ENCODE data around the gene AHR.

Gene AHR

GRCh38 chr7:17302575-17303142, 4.2 kb downstream of the AHR start:
- no peak for DNase-seq (ENCODE audit: low spot score)

- DNase-seq (ENCODE audit: low spot score) = no peak
Measured at GRCh38 chr7:17304926-17305325, 6.5 kb downstream of the AHR start.

GRCh38 chr7:17305387-17306171, 7.1 kb downstream of the AHR start:
- no peak for DNase-seq (ENCODE audit: low spot score)

GRCh38 chr7:17307000-17307399, 8.5 kb downstream of the AHR start:
- no peak for DNase-seq (ENCODE audit: low spot score)

GRCh38 chr7:17307558-17307957, 9.1 kb downstream of the AHR start:
- DNase-seq (ENCODE audit: low spot score) = no peak

GRCh38 chr7:17307969-17308648, 9.7 kb downstream of the AHR start:
- DNase-seq (ENCODE audit: low spot score) = no peak

- DNase-seq (ENCODE audit: low spot score) = no peak
Measured at GRCh38 chr7:17311194-17311593, 12.7 kb downstream of the AHR start.

- no peak for DNase-seq (ENCODE audit: low spot score)
Measured at GRCh38 chr7:17311952-17312351, 13.5 kb downstream of the AHR start.

GRCh38 chr7:17312641-17313040, 14.2 kb downstream of the AHR start:
- DNase-seq (ENCODE audit: low spot score) = no peak

- DNase-seq (ENCODE audit: low spot score) = no peak
Measured at GRCh38 chr7:17313194-17313593, 14.7 kb downstream of the AHR start.

- no peak for DNase-seq (ENCODE audit: low spot score)
Measured at GRCh38 chr7:17315974-17316373, 17.5 kb downstream of the AHR start.

- no peak for DNase-seq (ENCODE audit: low spot score)
Measured at GRCh38 chr7:17318146-17318545, 19.7 kb downstream of the AHR start.

- no peak for DNase-seq (ENCODE audit: low spot score)
Measured at GRCh38 chr7:17319164-17320101, 21.0 kb downstream of the AHR start.

- DNase-seq (ENCODE audit: low spot score) = no peak
Measured at GRCh38 chr7:17320102-17320497, 21.6 kb downstream of the AHR start.

GRCh38 chr7:17320657-17321056, 22.2 kb downstream of the AHR start:
- DNase-seq (ENCODE audit: low spot score) = no peak

GRCh38 chr7:17325364-17325763, 26.9 kb downstream of the AHR start:
- DNase-seq (ENCODE audit: low spot score) = no peak

GRCh38 chr7:17326378-17326777, 27.9 kb downstream of the AHR start:
- no peak for DNase-seq (ENCODE audit: low spot score)

- no peak for DNase-seq (ENCODE audit: low spot score)
Measured at GRCh38 chr7:17328641-17329040, 30.2 kb downstream of the AHR start.

- DNase-seq (ENCODE audit: low spot score) = no peak
Measured at GRCh38 chr7:17329440-17329839, 31.0 kb downstream of the AHR start.

- DNase-seq (ENCODE audit: low spot score) = no peak
Measured at GRCh38 chr7:17331891-17332501, 33.5 kb downstream of the AHR start.

GRCh38 chr7:17333221-17333620, 34.8 kb downstream of the AHR start:
- DNase-seq (ENCODE audit: low spot score) = no peak
